Measurements from ENCODE around the gene SCAP. TPM values are rescaled to one million over a fixed set of nuclear protein-coding genes. Genes with fewer than 3 reads are reported as not detected.

The SCAP gene
- total and polyA plus RNA-seq, 2 of the 13 experiments (the other 11 are each of a cell fraction or from before 2014, with no cell fraction given) = 40.4 to 53.3 TPM

- TF ChIP-seq ZNF589 (CRISPR knock-in tag; conservative IDR thresholded peaks at IDR 0.05) (no peak), GMEB2 (CRISPR knock-in tag; IDR thresholded peaks at IDR 0.05; ENCODE audit: low read depth) (no peak), FOXC1 (CRISPR knock-in tag; IDR thresholded peaks at IDR 0.05; ENCODE audit: borderline replicate concordance) (no peak), NFRKB (IDR thresholded peaks at IDR 0.05) (no peak), SCMH1 (CRISPR knock-in tag; IDR thresholded peaks at IDR 0.05; ENCODE audit: borderline replicate concordance) (no peak), RNF219 (CRISPR knock-in tag; IDR thresholded peaks at IDR 0.05) (no peak), ONECUT2 (CRISPR knock-in tag; IDR thresholded peaks at IDR 0.05) (no peak), ZNF775 (CRISPR knock-in tag; IDR thresholded peaks at IDR 0.05; ENCODE audit: borderline replicate concordance) (no peak), RORA (CRISPR knock-in tag; IDR thresholded peaks at IDR 0.05) (no peak), PAXIP1 (CRISPR knock-in tag; conservative IDR thresholded peaks at IDR 0.05) (peak; percentile 52), RAD21 (CRISPR knock-in tag; IDR thresholded peaks at IDR 0.05) (no peak), ZNF510 (CRISPR knock-in tag; IDR thresholded peaks at IDR 0.05; ENCODE audit: low read depth) (no peak), ZNF781 (CRISPR knock-in tag; IDR thresholded peaks at IDR 0.05; ENCODE audit: borderline replicate concordance, not compliant biosample characterization) (no peak), MNT (IDR thresholded peaks at IDR 0.05) (no peak), PITX1 (CRISPR knock-in tag; IDR thresholded peaks at IDR 0.05) (peak; percentile 77; the same call in 1 of the 2 replicates), AHR (CRISPR knock-in tag; IDR thresholded peaks at IDR 0.05) (no peak), ESRRA (CRISPR knock-in tag; IDR thresholded peaks at IDR 0.05; ENCODE audit: low read depth) (0 out of 2 replicates have a peak, but pooled peaks have one; percentile 26), RFX3 (CRISPR knock-in tag; IDR thresholded peaks at IDR 0.05) (no peak), HNF4G (IDR thresholded peaks at IDR 0.05; ENCODE audit: borderline replicate concordance, low read depth, low read length) (peak; percentile 29; the same call in 1 of the 2 replicates), HNF4G (CRISPR knock-in tag; IDR thresholded peaks at IDR 0.05; ENCODE audit: borderline replicate concordance, low read depth) (no peak), RXRA (CRISPR knock-in tag; IDR thresholded peaks at IDR 0.05) (peak; percentile 46), SP1 (IDR thresholded peaks at IDR 0.05) (no peak), SP1 (CRISPR knock-in tag; IDR thresholded peaks at IDR 0.05) (no peak), ZNF350 (CRISPR knock-in tag; IDR thresholded peaks at IDR 0.05; ENCODE audit: borderline replicate concordance, low read depth) (0 out of 2 replicates have a peak, but pooled peaks have one; percentile 14)
Observed at GRCh38 chr3:47414161-47414564, 61.6 kb downstream of the SCAP start (continued).

All from HepG2 (cell line).